HG03439 (cell line): Measurements from ENCODE around the gene MED10.
"Not testable (repeated sequence)": the region's sequence is repeated elsewhere in the genome, so short reads cannot be mapped to it uniquely, and the experiment has no call there.

Source experiments
- ATAC-seq: cut with Tn5 transposase; IDR thresholded peaks from one replicate; pipeline ENCODE4 v1.9.1; 2021; ENCODE audit warnings: mild to moderate bottlenecking, moderate library complexity; ENCODE audit not compliant: unreplicated experiment

The MED10 gene

GRCh38 chr5:6376974-6377520 lies 1.3 kb downstream of the MED10 start:
- no peak for ATAC-seq

DNA sequence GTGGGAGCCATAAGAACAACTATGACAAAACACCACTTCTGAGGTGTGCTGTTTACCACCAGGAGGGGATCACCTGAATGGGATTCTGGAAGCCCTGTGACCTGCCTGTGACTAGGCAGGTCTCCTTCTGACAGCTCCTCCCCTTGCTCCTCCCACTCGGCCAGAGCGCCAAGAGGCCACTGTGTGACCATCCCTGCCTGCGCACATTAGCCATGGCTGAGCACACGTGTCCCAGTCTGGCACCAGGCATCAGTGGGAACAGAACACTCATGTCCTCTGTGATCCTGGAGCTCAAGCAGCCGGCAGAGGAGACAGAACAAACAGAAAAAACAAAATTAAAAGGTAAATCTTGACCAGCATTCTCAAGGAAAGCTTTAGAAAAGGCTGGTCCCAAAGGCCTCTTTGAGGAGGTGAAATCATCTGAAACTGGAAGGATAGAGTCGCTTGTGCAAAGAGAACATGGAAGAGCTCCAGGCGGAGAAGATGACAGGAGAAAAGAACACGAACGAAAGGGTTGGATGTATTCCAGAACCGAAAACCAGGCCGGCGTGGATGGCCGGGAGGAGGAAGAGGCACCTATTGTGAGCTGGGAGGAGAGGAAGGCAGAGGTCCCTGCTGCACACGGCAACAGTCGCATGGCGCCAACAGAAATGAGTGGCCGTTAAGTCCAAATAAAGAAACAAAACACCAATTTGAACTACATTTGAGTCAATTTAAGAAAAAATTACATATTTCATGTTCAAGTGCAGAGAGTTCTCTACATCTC lies 5.1 kb downstream of the MED10 start:
- no peak for ATAC-seq

GRCh38 chr5:6372251-6373080 lies 5.9 kb downstream of the MED10 start:
- ATAC-seq: no peak

DNA sequence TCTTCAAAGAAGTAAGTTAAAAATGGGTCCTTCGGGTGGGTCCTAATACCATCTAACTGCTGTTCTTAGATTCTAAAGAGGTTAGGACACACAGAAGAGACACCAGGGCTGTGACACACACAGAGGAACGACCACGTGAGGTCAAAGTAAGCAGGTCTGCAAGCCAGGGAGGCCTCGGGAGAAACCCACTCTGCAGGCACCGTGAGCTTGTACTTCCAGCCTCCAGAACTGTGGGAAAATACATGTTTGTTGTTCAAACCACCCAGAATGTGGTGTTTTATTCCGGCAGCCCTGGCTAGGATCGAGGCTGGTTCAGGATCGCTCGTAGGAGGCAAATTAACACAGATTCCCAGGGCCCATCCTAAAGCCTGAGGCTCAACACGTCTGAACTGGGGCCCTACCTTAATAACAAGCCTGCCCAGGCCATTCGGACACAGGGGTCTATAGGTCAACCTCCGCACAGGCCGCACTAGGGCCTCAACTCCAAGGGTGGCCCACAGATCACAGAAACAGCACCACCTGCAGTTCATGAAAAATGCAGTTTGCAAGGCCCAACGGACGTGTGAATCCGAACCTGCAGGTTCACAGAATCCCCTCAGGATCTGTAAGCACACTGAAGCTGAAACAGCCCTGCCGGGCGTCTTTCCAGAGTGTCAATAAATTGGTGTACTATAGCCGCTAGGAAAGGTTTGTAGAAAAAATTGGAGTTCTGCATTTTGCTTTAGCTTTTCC lies 7.1 kb downstream of the MED10 start:
- ATAC-seq: no peak

DNA sequence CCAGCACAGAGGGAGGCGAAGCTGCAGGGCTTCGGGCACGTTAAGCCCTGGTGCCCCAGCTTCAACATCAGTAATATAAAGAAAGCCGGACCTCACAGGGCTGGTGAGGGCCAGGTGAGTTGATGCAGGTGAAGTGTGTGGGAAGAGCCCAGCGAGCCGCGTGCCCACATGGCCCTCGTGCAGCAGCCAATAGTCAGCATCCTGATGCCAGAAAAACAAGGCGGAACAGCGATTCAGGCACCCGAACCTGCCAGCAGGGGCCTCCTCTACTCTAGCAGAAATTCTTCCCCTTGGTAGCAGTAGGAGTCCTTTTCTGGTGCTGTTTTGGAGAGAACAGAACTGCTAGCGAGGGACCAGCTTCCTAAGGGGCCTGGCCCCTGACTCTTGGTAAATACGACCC lies 7.8 kb downstream of the MED10 start:
- ATAC-seq: no peak

GRCh38 chr5:6365977-6366590 lies 12.3 kb downstream of the MED10 start:
- no peak for ATAC-seq

GRCh38 chr5:6365142-6365976 lies 13.0 kb downstream of the MED10 start:
- ATAC-seq: no peak

GRCh38 chr5:6363454-6364011 lies 14.8 kb downstream of the MED10 start:
- ATAC-seq: not testable (repeated sequence)

- ATAC-seq: no peak
These were observed 15.5 kb downstream of the MED10 start for GRCh38 chr5:6362846-6363245.

DNA sequence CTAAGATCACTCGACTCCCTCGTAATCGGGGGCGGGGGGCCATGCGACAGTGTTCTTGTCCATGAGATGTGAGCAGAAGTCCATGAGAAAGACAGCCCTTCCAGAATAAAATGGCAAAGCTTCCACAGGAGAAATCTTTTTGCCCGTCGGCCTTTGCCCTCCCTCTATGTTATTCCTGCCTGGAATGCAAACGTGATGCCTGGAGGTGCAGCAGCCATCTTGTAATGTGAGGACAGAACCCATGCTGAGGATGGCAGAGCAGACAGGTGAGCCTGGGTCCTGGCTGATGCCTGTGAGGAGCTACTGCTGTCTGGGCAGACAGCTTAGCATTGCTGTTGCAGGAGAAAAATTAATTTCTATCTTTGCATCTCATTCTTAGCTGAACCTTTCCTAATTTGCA lies 17.2 kb downstream of the MED10 start:
- ATAC-seq: no peak

DNA sequence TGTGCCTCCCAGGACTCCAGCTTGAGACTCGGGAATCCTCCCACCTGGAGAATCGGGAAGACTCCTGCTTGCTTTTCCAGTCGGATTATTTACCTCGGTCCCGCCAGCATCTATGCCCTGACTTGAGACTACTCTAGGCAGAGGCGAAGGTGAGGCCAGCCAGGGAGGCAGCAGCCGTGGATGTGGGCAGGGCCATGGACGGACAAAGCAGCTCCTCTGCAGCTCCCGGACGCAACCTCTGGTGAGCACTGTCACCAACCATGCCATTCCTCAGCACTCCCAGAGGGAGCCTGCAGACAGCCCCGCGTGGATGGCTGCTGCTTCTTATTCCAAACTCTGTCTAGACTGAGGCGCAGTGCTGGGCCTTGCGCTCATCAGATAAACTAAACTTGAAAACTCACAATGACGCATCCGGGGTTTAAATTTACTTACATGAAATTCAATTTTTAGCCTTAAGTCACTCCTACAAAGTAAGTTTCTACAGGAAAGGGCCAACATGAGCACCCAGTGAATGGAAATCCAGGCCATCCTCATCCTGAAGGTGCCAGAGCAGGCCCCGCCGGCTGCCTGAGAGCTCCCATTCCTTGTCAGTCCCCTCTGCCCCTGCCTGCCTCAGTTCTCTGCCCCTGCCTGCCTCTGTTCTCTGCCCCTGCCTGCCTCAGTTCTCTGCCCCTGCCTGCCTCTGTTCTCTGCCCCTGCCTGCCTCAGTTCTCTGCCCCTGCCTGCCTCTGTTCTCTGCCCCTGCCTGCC lies 17.8 kb downstream of the MED10 start:
- ATAC-seq: no peak

GRCh38 chr5:6359555-6360322 lies 18.6 kb downstream of the MED10 start:
- ATAC-seq: no peak

GRCh38 chr5:6358434-6358820 lies 19.9 kb downstream of the MED10 start:
- ATAC-seq: no peak

DNA sequence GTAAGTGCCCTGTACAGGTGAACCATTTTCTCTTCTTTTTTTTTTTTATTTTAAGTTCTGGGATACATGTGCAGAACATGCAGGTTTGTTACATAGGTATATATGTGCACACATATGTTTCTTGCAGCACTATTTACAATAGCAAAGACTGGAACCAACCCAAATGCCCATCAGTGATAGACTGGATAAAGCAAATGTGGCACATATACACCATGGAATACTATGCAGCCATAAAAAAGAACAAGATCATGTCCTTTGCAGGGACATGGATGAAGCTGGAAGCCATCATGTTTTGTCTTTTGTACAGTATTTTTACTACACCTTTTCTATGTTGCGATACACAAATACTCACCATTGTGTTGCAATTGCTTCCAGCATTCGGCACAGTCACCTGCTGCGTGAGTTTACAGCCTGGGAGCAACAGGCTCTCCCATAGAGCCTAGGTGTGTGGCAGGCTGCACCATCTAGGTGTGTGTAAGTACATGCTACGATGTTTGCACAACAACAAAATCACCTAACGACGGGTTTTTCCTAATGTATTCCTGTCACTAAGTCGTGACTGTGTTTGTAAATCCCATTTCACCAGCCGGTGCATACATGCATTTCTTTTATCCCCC lies 20.4 kb downstream of the MED10 start:
- not testable (repeated sequence) for ATAC-seq

- no peak for ATAC-seq
These were observed 21.7 kb downstream of the MED10 start for GRCh38 chr5:6356578-6357164.

GRCh38 chr5:6355294-6355693 lies 23.1 kb downstream of the MED10 start:
- ATAC-seq: no peak

GRCh38 chr5:6354848-6355247 lies 23.5 kb downstream of the MED10 start:
- ATAC-seq: no peak
